ENCODE measurements around the gene MAGOH.

The MAGOH gene

DNA sequence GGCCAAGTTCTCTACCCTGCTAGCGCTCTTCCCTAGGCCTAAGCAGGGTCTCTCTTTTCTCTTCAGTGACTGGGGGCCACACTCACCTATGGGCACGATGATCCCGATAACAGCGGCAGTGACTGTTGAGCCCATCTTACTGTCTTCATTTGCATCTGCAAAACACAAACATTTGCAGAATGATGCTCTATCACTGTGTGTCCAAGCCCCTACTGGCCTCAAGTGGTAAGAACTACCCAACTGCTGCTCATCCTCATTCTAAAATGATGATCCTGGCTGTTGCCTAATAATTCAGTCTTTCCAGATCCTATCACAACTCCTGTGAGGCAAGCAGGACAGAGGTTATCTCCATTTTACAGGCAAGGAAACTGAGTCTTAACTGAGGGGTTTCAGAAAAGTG lies 16.7 kb upstream of the MAGOH start:
- H3K4me3 ChIP-seq (ENCODE audit: low read depth, low read length, poor library complexity, severe bottlenecking): no peak overlapping the region
- no peak overlapping the region for H3K27ac ChIP-seq (ENCODE audit: low read depth, low read length, poor library complexity, severe bottlenecking)
- no peak overlapping the region for H2AFZ ChIP-seq (ENCODE audit: low read length)
- H3K4me1 ChIP-seq (ENCODE audit: insufficient read depth, low read length, severe bottlenecking): no peaks in the 10 kb centered on the region
- no peak overlapping the region for H3K4me2 ChIP-seq (ENCODE audit: low read length)
- H3K9me2 ChIP-seq (ENCODE audit: low read depth, low read length): no peaks in the 10 kb centered on the region
- H3K27me3 ChIP-seq (ENCODE audit: insufficient read depth, low read length): no peaks in the 10 kb centered on the region
- H3K9me3 ChIP-seq (ENCODE audit: low read length): no peaks in the 10 kb centered on the region
- H3K79me2 ChIP-seq (ENCODE audit: insufficient read depth, low read length): no peaks in the 10 kb centered on the region
- H3K36me3 ChIP-seq (ENCODE audit: insufficient read depth, low read length): peaks cover 92% of the 10 kb centered on the region
- H3K9ac ChIP-seq (ENCODE audit: low read length): no peak overlapping the region
- no peaks in the 10 kb centered on the region for H4K20me1 ChIP-seq (ENCODE audit: insufficient read depth, low read length)
- TF ChIP-seq, protein P1, sequence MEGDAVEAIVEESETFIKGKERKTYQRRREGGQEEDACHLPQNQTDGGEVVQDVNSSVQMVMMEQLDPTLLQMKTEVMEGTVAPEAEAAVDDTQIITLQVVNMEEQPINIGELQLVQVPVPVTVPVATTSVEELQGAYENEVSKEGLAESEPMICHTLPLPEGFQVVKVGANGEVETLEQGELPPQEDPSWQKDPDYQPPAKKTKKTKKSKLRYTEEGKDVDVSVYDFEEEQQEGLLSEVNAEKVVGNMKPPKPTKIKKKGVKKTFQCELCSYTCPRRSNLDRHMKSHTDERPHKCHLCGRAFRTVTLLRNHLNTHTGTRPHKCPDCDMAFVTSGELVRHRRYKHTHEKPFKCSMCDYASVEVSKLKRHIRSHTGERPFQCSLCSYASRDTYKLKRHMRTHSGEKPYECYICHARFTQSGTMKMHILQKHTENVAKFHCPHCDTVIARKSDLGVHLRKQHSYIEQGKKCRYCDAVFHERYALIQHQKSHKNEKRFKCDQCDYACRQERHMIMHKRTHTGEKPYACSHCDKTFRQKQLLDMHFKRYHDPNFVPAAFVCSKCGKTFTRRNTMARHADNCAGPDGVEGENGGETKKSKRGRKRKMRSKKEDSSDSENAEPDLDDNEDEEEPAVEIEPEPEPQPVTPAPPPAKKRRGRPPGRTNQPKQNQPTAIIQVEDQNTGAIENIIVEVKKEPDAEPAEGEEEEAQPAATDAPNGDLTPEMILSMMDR (IDR thresholded peaks at IDR 0.05; ENCODE audit: low read length): no peak
- no peak for TF ChIP-seq EZH2 (IDR thresholded peaks at IDR 0.05; ENCODE audit: borderline replicate concordance, low read length)
- H3F3A ChIP-seq (ENCODE audit: insufficient read depth, low read length): no peaks in the 10 kb centered on the region

DNA sequence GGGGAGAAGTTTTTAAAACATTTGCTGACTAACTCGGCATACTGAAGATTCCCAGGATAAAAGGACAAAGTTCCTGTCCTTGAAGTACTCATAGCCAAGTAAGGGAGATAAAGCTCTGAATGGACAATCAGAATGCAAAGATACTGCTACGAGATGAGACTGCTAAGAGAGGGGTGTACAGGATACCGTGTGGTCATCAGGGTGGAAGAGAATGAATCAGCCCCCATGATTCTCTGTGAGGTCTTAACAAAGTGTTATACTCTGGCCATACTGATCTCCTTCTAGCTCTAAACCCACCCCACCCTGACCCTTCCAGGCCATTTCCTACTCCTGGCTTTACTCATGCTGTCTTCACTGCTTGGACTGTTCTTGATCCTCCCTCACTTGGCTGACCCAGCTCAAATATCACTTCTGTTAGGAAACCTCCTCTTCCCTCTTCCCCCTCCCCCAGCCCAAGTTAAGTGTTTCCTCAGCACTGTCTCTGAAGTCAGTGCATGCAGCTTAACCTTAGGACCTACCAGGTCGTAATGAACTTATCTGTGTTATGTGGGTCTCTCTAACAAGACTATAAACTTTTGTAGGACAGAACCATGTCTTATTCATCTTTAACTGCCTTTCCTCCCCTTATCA lies 15.8 kb upstream of the MAGOH start:
- Histone ChIP-seq H3K27ac (ENCODE audit: low read depth, low read length, poor library complexity, severe bottlenecking) (no peak overlapping the region), H3K4me2 (ENCODE audit: low read length) (no peak overlapping the region), H3K4me3 (ENCODE audit: low read depth, low read length, poor library complexity, severe bottlenecking) (no peak overlapping the region), H3K4me1 (ENCODE audit: insufficient read depth, low read length, severe bottlenecking) (no peaks in the 10 kb centered on the region), H3K36me3 (ENCODE audit: insufficient read depth, low read length) (peaks cover 92% of the 10 kb centered on the region), H3K9me3 (ENCODE audit: low read length) (no peaks in the 10 kb centered on the region), H4K20me1 (ENCODE audit: insufficient read depth, low read length) (no peaks in the 10 kb centered on the region), H3K27me3 (ENCODE audit: insufficient read depth, low read length) (no peaks in the 10 kb centered on the region), H2AFZ (ENCODE audit: low read length) (no peak overlapping the region), H3K9ac (ENCODE audit: low read length) (no peak overlapping the region), H3K9me2 (ENCODE audit: low read depth, low read length) (no peaks in the 10 kb centered on the region), H3F3A (ENCODE audit: insufficient read depth, low read length) (no peaks in the 10 kb centered on the region), H3K79me2 (ENCODE audit: insufficient read depth, low read length) (no peaks in the 10 kb centered on the region)
- TF ChIP-seq, protein P1 (IDR thresholded peaks at IDR 0.05; ENCODE audit: low read length): no peak
- no peak for TF ChIP-seq EZH2 (IDR thresholded peaks at IDR 0.05; ENCODE audit: borderline replicate concordance, low read length)

DNA sequence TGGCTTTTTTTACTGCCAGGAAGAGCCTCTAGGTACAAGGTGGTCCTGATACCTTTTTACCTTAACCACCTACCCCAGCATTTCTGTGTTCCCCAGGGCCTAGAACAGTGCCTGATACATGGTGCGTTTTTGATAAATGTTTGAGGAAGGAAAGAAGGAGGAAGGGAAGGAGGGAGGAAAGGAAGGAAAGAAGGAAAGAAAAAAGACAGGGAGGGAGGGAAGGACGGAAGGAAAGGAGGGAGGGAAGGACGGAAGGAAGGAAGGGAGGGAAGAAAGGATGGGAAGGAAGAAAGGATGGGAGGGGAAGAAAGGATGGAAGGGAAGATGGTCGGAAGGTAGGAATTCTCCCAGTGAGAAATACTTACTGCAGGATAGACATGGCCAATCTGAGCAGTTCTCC lies 12.0 kb upstream of the MAGOH start:
- Histone ChIP-seq H3K9me3 (ENCODE audit: low read length) (no peaks in the 10 kb centered on the region), H3K27me3 (ENCODE audit: insufficient read depth, low read length) (no peaks in the 10 kb centered on the region), H3K36me3 (ENCODE audit: insufficient read depth, low read length) (peaks cover 92% of the 10 kb centered on the region), H3K9ac (ENCODE audit: low read length) (no peak overlapping the region), H3K79me2 (ENCODE audit: insufficient read depth, low read length) (no peaks in the 10 kb centered on the region), H3K9me2 (ENCODE audit: low read depth, low read length) (no peaks in the 10 kb centered on the region), H3K27ac (ENCODE audit: low read depth, low read length, poor library complexity, severe bottlenecking) (no peak overlapping the region), H2AFZ (ENCODE audit: low read length) (no peak overlapping the region), H3K4me1 (ENCODE audit: insufficient read depth, low read length, severe bottlenecking) (no peaks in the 10 kb centered on the region), H3K4me2 (ENCODE audit: low read length) (no peak overlapping the region), H3F3A (ENCODE audit: insufficient read depth, low read length) (no peaks in the 10 kb centered on the region), H4K20me1 (ENCODE audit: insufficient read depth, low read length) (no peaks in the 10 kb centered on the region), H3K4me3 (ENCODE audit: low read depth, low read length, poor library complexity, severe bottlenecking) (no peak overlapping the region)
- TF ChIP-seq EZH2 (IDR thresholded peaks at IDR 0.05; ENCODE audit: borderline replicate concordance, low read length): no peak
- TF ChIP-seq, protein P1 (IDR thresholded peaks at IDR 0.05; ENCODE audit: low read length): no peak
